ENCODE measurements around the gene ALDH1L1.

DNA sequence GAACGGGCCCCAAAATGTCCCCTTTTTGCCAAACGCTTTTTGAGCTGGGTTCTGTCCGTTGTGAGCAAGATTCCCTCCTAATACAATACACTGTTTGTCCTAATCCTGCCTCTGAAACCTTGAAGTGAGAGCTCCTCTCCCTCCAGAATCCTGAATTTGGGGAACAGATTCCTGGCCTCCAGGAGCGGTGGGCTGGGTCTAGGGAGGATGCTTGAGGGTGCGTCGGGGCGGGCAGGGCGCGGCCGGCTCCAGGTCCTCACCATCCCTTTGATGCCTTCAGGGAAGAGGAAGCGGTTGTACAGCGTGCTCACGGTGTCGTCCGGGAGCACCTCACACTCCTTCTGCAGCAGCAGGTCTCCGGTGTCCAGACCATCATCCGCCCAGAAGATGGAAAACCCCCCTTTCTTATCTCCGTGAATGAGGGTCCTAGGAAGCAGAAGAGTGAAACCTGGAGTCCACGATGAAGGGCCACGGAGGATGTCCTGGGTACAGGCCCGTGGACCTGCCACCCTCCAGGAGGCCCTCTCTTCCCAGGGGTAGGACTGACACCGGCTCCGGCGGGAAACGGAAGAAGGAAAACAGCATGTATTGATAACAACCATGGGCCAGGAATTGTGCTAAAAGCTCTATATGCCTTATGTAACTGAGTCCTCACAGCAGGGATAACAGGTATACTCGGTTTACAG is 23.2 kb downstream of the ALDH1L1 start:
- TF ChIP-seq GATA3 (IDR thresholded peaks at IDR 0.05; ENCODE audit: low read depth, low read length) (no peak), GATA2 (IDR thresholded peaks at IDR 0.05; ENCODE audit: low read depth, low read length) (no peak)
